Naive thymus-derived CD8-positive, alpha-beta T cell (primary cell): ENCODE results near the gene KLHL42. TPM values are rescaled to one million over a fixed set of nuclear protein-coding genes. Genes with fewer than 3 reads are reported as not detected.
A peak's percentile ranks its signal among the peaks of the same experiment; 100 is the strongest.

ENCODE experiments used
- ATAC-seq, 2 donors: fragments of 150-1000 bp; cut with Tn5 transposase in 1 of 2; sonication (Bioruptor Pico), chemical (Tn5 transposase) in 1 of 2; 1 replicate in 1 of 2; 2 replicates in 1 of 2; pipeline ENCODE4 v1.10.0; 2021; ENCODE audit warnings: mild to moderate bottlenecking in 2 of 2, moderate library complexity in 2 of 2
- POLR2A ChIA-PET: fragments of 350-600 bp; sonication (Branson Sonifier 250); formaldehyde crosslinking; loops from one replicate; lab custom pipeline; 2021; ENCODE audit warnings: antibody characterized with exemption; lab: Charles Lee
- DNase-seq, 10 donors: peaks; one replicate each; pipeline versions ENCODE4 v3.0.0 to v3.0.0-alpha.2; 2020 to 2022
- H3K27ac Mint-ChIP-seq, 10 donors: one replicate each; pipeline ENCODE4 v1.8.0; 2020 to 2022; ENCODE audit warnings: mild to moderate bottlenecking in 10 of 10, mixed read lengths in 10 of 10, moderate library complexity in 4 of 10, inconsistent platforms in 1 of 10
- H3K27me3 Mint-ChIP-seq, 5 donors: one replicate each; pipeline ENCODE4 v1.8.0; 2021 to 2022; ENCODE audit warnings: mixed read lengths in 5 of 5
- H3K36me3 Mint-ChIP-seq, 3 donors: one replicate each; pipeline ENCODE4 v1.8.0; 2020 to 2022; ENCODE audit warnings: mixed read lengths in 3 of 3, mild to moderate bottlenecking in 2 of 3, inconsistent platforms in 1 of 3
- H3K4me1 Mint-ChIP-seq, 4 donors: one replicate each; pipeline ENCODE4 v1.8.0; 2021 to 2022; ENCODE audit warnings: mixed read lengths in 4 of 4
- H3K4me3 Mint-ChIP-seq, 10 donors: one replicate each; pipeline ENCODE4 v1.8.0; 2020 to 2022; ENCODE audit warnings: mild to moderate bottlenecking in 10 of 10, mixed read lengths in 10 of 10, moderate library complexity in 6 of 10, inconsistent platforms in 1 of 10
- H3K9me3 Mint-ChIP-seq, 9 donors: one replicate each; pipeline ENCODE4 v1.8.0; 2020 to 2022; ENCODE audit warnings: mixed read lengths in 9 of 9, mild to moderate bottlenecking in 3 of 9, inconsistent platforms in 1 of 9, moderate library complexity in 1 of 9
- polyA plus RNA-seq, 3 donors: library from polyadenylated mRNA; unstranded; fragments of 300-500 nt; fragmentation: Illumina TruSeq; gene quantifications; one replicate each; pipeline ENCODE4 v1.2.3, GENCODE V29; 2021
- total RNA-seq, 8 experiments: library from RNA in 2 of 8; stranded (reverse) in 2 of 8; gene quantifications; one replicate each; pipeline ENCODE4 v1.2.3 and lab custom pipeline; 2021 to 2026

KLHL42 gene
- total and polyA plus RNA-seq, 5 experiments from 2014 or later, result 8.5 to 25.7 (median 11.3) TPM

DNA sequence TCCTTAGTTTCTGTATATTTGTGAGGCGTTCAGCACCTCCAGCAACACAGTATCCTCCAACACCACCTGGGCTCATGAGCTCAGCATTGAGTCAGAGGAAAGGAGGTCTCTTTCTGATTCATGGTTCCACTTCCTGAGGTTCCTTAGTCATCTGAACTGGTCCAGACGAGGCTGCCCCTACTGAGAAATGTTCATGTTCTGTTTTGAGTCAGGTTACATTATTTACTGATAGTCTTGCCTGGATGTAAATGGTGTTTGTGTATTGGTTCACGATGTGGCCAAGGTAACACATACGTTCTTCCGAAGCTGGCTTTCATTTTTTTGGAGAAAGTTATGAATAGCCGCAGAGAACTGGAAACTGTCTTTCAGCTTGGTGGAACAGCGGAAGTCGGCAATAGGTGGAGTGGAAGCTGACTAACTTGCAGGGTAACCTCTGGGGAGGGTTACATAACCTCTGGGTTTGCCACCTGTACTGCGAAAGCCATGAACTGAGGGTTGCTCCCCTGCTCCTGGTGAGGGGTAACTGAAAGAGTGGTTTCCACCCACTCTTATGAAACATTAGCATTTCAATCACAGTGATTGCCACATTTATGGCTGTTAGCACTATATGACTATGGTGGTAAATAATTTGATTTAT, 42.2 kb downstream of the KLHL42 start:
- Mint-ChIP-seq H3K4me1 (peaks cover 0 to 18% (median 3%) of the 10 kb centered on the region in 4 donors), H3K27ac (peak overlapping the region in 3 of 10 donors; percentile 45 to 87 (median 76)), H3K9me3 (no peaks in the 10 kb centered on the region), H3K36me3 (no peaks in the 10 kb centered on the region), H3K4me3 (peak overlapping the region in 5 of 10 donors; percentile 26 to 76 (median 57)), H3K27me3 (peaks cover 0 to 4% (median 0%) of the 10 kb centered on the region in 5 donors)
- POLR2A ChIA-PET, result interaction anchor here (2.4 kb wide), 1 partner anchor 42 kb away, joined by 9 read pairs; the partner anchor contains the start of genes KLHL42 and MANSC4
- DNase-seq, result peak in 3 of 10 donors; percentile 1 to 10 (median 9)
- peak; percentile 22 to 60 for ATAC-seq

DNA sequence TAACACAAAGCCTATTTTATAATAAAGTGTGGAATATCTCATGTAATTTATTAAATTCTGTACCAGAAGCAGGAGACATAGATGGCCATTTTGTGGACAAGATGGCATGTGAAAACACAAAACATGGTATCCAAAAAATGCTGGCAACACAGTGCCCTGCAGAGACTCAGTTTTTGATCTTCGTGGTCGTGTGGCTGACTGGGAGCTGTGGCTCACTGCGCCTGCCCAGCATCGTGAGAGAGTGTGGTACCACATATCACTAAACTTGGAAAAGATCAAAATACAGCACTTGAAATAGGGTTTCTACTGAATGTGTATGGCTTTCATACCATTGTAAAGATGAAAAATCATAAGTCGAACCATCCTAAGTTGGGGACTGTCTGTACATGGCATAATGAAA, 43.0 kb downstream of the KLHL42 start:
- Mint-ChIP-seq H3K4me3 (no peak overlapping the region), H3K27ac (peak overlapping the region in 1 of 10 donors; percentile 28), H3K4me1 (peaks cover 0 to 18% (median 3%) of the 10 kb centered on the region in 4 donors), H3K36me3 (no peaks in the 10 kb centered on the region), H3K27me3 (peaks cover 0 to 6% (median 0%) of the 10 kb centered on the region in 5 donors), H3K9me3 (no peaks in the 10 kb centered on the region)
- DNase-seq, result no peak
- POLR2A ChIA-PET, result no interaction called here
- ATAC-seq, result no peak

GRCh38 chr12:27824126-27824842, 44.3 kb downstream of the KLHL42 start:
- ATAC-seq, result no peak
- peaks cover 0 to 18% (median 3%) of the 10 kb centered on the region in 4 donors for H3K4me1 Mint-ChIP-seq
- H3K36me3 Mint-ChIP-seq, result no peaks in the 10 kb centered on the region
- peaks cover 0 to 8% (median 0%) of the 10 kb centered on the region in 5 donors for H3K27me3 Mint-ChIP-seq
- no peaks in the 10 kb centered on the region for H3K9me3 Mint-ChIP-seq
- DNase-seq, result no peak
- H3K4me3 Mint-ChIP-seq, result no peak overlapping the region
- POLR2A ChIA-PET, result no interaction called here
- peak overlapping the region in 1 of 10 donors; percentile 50 for H3K27ac Mint-ChIP-seq

- Mint-ChIP-seq H3K4me3 (no peak overlapping the region), H3K9me3 (no peaks in the 10 kb centered on the region), H3K4me1 (peaks cover 0 to 17% (median 3%) of the 10 kb centered on the region in 4 donors), H3K36me3 (no peaks in the 10 kb centered on the region), H3K27ac (no peak overlapping the region), H3K27me3 (peaks cover 0 to 14% (median 0%) of the 10 kb centered on the region in 5 donors)
- ATAC-seq (no peak), DNase-seq (no peak)
- POLR2A ChIA-PET, result no interaction called here
Observed at GRCh38 chr12:27826076-27826475, 46.0 kb downstream of the KLHL42 start.

DNA sequence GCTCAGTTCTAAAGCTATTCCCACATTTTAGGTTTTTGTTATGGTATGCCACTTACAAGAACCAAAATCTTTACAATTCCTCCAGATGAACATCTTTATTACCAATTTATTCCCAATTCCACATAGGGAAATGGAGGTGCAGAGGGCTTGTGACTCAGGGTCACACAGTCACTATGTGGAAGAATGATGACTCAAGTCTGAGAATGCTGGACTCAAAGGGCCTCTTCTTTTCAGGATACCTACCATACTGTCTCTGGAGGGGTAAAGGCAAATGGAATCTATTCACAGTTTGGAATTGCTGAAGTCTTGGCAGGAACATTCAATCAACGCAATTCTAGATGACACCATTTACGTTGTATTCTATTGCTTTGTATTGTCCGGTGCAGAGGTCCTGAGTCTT, 48.2 kb downstream of the KLHL42 start:
- H3K4me1 Mint-ChIP-seq, result peaks cover 0 to 3% (median 0%) of the 10 kb centered on the region in 4 donors
- H3K9me3 Mint-ChIP-seq, result no peaks in the 10 kb centered on the region
- POLR2A ChIA-PET, result no interaction called here
- H3K4me3 Mint-ChIP-seq, result no peak overlapping the region
- ATAC-seq, result no peak
- no peak for DNase-seq
- no peaks in the 10 kb centered on the region for H3K36me3 Mint-ChIP-seq
- no peak overlapping the region for H3K27ac Mint-ChIP-seq
- H3K27me3 Mint-ChIP-seq, result peaks cover 0 to 18% (median 4%) of the 10 kb centered on the region in 5 donors

- POLR2A ChIA-PET, result no interaction called here
Observed at GRCh38 chr12:27838543-27839185, 58.6 kb downstream of the KLHL42 start.

DNA sequence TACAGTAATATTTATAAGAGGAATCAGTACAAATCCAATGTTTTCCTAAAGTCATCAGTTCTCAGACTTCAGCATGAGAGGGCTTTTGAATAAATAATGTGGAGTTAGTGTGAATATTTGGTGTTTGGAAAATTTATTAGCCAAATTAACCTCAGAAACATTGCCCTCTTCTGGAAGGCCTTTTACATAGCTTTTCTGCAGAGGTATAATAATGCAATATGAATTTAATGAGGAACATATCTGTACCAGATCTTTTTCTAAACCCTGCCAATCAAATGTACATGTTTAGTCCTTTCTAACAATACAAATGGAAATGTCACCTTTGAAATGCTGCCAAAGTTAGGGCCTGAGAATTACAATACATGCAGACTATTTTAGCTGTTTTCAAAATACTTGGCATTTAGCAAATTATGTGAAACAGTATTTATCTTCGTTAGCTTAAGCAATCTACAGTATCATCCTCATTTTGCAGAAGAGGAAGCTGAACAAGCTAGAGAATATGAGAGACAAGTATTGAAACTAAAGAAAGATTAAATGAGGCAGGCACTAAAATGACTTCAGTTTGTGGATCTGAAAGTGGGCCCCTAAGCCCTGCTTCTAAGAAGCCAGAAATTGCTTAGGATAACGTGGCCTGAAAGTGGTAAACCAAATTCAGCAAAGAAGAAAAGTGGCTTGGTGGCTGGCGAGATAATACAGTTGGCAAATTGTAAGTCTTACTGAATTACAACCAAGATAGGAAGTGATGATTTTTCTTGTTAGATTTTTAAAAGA, 60.4 kb downstream of the KLHL42 start:
- H3K9me3 Mint-ChIP-seq, result no peaks in the 10 kb centered on the region
- no peaks in the 10 kb centered on the region for H3K36me3 Mint-ChIP-seq
- peaks cover 0 to 4% (median 0%) of the 10 kb centered on the region in 5 donors for H3K27me3 Mint-ChIP-seq
- ATAC-seq (no peak), DNase-seq (no peak)
- H3K27ac Mint-ChIP-seq, result no peak overlapping the region
- H3K4me1 Mint-ChIP-seq, result no peaks in the 10 kb centered on the region
- POLR2A ChIA-PET, result no interaction called here
- no peak overlapping the region for H3K4me3 Mint-ChIP-seq

More at GRCh38 chr12:27838543-27839185, 58.6 kb downstream of the KLHL42 start:
- Mint-ChIP-seq H3K4me3 (no peak overlapping the region), H3K4me1 (no peaks in the 10 kb centered on the region), H3K9me3 (peaks cover 0 to 4% (median 0%) of the 10 kb centered on the region in 9 donors), H3K27me3 (no peaks in the 10 kb centered on the region), H3K27ac (no peak overlapping the region), H3K36me3 (no peaks in the 10 kb centered on the region)
- DNase-seq (no peak), ATAC-seq (no peak)

DNA sequence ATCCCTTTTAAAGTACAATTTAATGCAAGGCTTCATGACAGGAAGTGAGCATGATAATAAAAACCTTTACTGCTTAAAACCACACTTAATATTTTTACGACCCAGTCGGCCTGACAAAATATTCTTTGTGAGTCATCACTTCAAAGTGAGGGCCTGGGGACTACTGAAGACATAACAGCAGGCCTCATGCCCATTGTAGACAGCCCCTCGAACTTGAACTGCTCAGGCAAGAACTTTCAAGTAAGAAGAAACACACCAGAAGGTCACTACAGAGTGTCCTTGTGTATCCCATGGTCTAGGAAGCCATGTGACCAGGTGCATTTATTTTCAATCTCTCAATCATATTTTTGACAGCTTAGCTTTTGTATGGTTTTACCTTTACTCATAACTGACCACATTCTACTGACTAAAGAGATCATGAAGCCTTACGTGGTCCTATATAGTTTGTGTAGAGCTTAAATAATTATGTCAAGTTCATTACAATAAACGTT, 61.4 kb downstream of the KLHL42 start:
- peaks cover 0 to 3% (median 0%) of the 10 kb centered on the region in 9 donors for H3K9me3 Mint-ChIP-seq
- no peak overlapping the region for H3K27ac Mint-ChIP-seq
- DNase-seq (no peak), ATAC-seq (no peak)
- POLR2A ChIA-PET, result no interaction called here
- no peaks in the 10 kb centered on the region for H3K4me1 Mint-ChIP-seq
- no peak overlapping the region for H3K4me3 Mint-ChIP-seq
- peaks cover 0 to 6% (median 0%) of the 10 kb centered on the region in 5 donors for H3K27me3 Mint-ChIP-seq
- H3K36me3 Mint-ChIP-seq, result no peaks in the 10 kb centered on the region

DNA sequence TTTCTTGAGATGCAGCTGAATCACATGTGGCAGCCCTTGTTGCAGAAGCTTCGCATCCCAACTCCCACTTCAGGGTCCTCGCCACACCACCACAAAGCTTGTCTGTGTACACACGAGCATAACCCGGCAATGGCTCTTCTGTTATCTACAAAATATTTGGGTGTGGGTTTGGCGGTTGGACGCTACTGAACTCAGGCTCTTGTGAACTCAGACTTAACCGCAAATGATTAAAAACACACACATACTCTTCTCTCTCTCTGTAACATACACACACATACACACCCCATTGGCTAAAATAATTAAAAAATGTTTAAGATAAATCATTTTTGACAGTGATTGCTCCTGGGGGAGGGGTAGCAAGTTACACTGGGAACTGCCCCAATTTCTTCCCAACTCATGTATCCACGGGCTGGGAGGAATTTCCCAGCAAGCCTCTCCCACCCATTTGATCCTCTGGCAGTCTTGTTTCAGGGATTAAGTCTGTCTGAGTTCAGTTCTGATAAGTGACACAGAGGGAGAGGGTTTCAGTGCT, 63.7 kb downstream of the KLHL42 start:
- DNase-seq, result no peak
- H3K4me1 Mint-ChIP-seq, result no peaks in the 10 kb centered on the region
- no peak for ATAC-seq
- H3K9me3 Mint-ChIP-seq, result peaks cover 0 to 14% (median 2%) of the 10 kb centered on the region in 9 donors
- peaks cover 0 to 20% (median 8%) of the 10 kb centered on the region in 5 donors for H3K27me3 Mint-ChIP-seq
- POLR2A ChIA-PET, result no interaction called here
- H3K4me3 Mint-ChIP-seq, result no peak overlapping the region
- H3K36me3 Mint-ChIP-seq, result no peaks in the 10 kb centered on the region
- no peak overlapping the region for H3K27ac Mint-ChIP-seq

DNA sequence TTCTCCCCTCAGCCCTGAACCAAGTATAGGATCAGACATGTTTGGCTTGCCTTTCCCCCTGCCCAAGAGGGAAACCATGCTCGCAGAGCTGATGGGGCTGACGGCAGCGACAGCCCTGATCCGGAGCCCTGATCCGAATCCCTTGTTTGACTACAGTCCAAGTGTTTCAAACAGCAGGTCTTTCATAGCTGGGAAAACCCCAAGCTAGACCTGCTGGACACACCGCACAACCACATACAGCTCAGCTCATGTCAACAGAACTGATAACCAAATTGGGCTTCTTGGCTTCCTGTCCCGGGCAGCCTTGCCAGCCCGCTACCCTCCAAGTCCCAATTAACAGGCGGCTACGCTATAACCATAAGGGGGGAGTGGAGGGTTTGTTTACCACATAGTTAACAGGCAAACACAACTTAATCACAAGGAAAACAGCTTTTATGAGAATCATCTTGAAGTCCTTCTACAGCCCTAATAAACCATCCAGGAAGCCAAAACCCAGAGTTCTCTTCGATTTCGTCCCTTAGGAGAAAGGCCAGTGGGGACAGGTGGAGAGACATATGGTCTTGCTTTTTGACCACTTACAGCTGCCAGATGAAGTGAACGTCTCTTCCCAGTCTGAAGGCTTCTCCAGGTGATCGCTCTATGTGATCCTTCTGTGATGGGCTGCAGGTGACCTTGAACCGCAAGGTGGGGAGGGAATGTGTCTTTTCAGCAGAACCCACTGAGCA, 64.5 kb downstream of the KLHL42 start:
- H3K36me3 Mint-ChIP-seq, result peaks cover 0 to 6% (median 2%) of the 10 kb centered on the region in 3 donors
- no peaks in the 10 kb centered on the region for H3K4me1 Mint-ChIP-seq
- no peak for DNase-seq
- POLR2A ChIA-PET, result no interaction called here
- H3K9me3 Mint-ChIP-seq, result peaks cover 4 to 22% (median 9%) of the 10 kb centered on the region in 9 donors
- no peak for ATAC-seq
- H3K4me3 Mint-ChIP-seq, result no peak overlapping the region
- H3K27me3 Mint-ChIP-seq, result peaks cover 2 to 20% (median 12%) of the 10 kb centered on the region in 5 donors
- H3K27ac Mint-ChIP-seq, result no peak overlapping the region

GRCh38 chr12:27845187-27845586, 65.2 kb downstream of the KLHL42 start:
- Mint-ChIP-seq H3K27ac (no peak overlapping the region), H3K27me3 (peaks cover 2 to 20% (median 12%) of the 10 kb centered on the region in 5 donors), H3K4me1 (no peaks in the 10 kb centered on the region), H3K4me3 (no peak overlapping the region), H3K36me3 (peaks cover 0 to 12% (median 2%) of the 10 kb centered on the region in 3 donors), H3K9me3 (peaks cover 4 to 28% (median 11%) of the 10 kb centered on the region in 9 donors)
- ATAC-seq (no peak), DNase-seq (no peak)
- POLR2A ChIA-PET, result no interaction called here
